NCI-H1092 treated with DMSO at 0.1 percent for 48 hours (cell line): ENCODE measurements around the gene GARIN5A.
"Not testable (repeated sequence)": the region's sequence is repeated elsewhere in the genome, so short reads cannot be mapped to it uniquely, and the experiment has no call there.

Experiments
- DNase-seq: peaks from one replicate; lab custom pipeline; 2025; lab: John Stamatoyannopoulos, UW

GARIN5A gene

GRCh38 chr19:50464348-50464747, 12.3 kb downstream of the GARIN5A start:
- no peak for DNase-seq

- no peak for DNase-seq
Observed at GRCh38 chr19:50462970-50463369, 13.7 kb downstream of the GARIN5A start.

GRCh38 chr19:50461066-50461875, 15.4 kb downstream of the GARIN5A start:
- peak; percentile 45 for DNase-seq

GRCh38 chr19:50460161-50460765, 16.4 kb downstream of the GARIN5A start:
- no peak for DNase-seq

DNA sequence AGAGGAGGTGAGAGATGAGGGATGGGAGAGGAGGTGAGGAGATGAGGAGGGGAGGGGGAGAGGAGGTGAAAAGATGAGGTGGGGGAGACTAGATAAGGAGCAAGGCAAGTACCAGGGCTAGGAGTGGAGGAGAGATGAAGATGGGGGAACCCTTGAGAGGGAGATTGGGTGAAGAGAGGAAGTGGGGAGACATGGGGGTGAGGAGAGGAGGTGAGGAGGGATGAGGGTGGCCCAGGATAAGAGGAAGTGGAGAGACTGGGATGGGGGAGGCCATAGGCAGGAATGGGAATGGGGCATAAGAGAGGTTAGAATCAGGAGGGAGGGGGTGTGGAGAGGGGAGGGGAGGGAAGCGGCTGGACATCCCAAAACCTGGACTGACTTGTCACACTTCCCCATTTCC, 17.0 kb downstream of the GARIN5A start:
- no peak for DNase-seq

DNA sequence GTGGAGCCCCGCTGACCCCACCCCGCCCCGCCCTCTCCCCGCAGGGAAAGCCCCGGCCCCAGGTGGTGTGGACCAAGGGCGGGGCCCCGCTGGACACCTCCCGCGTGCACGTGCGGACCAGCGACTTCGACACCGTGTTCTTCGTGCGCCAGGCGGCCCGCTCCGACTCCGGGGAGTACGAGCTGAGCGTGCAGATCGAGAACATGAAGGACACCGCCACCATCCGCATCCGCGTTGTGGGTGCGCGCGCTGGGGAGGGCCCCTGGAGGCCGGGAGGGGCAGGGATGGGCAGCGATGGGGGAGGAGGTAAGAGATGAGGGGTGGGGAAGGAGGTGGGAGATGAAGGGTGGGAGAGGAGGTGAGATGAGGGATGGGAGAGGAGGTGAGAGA, 17.6 kb downstream of the GARIN5A start:
- DNase-seq: no peak

DNA sequence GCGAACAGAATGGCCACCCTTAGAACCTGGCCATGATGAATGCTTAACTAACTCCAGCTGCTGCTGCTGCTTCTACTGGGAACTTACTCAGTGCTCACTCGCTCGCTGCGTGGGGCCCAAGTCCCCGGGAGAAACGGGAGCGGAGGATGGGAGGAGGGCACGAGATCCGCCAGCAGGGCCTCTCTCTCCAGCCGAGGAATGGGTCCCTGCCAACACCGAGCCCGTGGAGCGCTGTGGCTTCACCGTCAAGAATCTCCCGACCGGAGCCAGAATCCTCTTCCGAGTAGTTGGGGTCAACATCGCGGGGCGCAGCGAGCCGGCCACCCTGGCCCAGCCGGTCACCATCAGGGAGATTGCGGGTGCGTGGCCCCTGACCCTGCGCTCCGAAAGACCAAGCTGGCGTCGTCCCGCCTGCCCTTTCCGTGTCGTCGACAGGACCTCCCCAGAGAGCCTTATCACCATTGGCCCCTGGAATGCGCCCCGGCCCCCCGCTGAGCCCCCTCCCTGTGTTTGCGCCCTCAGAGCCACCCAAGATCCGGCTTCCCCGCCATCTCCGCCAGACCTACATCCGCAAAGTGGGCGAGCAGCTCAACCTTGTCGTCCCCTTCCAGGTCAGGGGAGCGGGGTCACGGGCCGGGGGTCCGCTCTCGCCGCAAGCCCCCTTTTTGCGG, 18.1 kb downstream of the GARIN5A start:
- no peak for DNase-seq

DNA sequence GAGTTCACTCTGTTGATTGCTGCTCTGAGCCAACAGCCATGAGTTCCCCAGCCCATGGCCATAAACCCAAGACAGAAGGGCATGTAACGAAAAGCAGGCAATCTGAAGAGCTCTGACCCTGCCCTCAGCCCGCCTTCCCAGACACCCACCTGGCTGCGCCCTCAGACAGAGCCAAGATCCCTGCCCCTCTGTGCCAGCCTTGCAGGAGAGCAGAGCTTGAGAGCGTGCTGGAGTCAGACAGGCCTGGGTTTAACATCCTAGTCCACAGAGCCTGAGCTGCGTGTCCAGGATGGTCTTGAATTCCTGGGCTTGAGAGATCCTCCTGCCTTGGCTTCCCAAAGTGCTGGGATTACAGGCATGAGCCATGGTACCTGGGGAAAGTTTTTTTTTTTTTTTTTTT, 19.3 kb downstream of the GARIN5A start:
- no peak for DNase-seq

GRCh38 chr19:50455992-50456391, 20.7 kb downstream of the GARIN5A start:
- no peak for DNase-seq

DNA sequence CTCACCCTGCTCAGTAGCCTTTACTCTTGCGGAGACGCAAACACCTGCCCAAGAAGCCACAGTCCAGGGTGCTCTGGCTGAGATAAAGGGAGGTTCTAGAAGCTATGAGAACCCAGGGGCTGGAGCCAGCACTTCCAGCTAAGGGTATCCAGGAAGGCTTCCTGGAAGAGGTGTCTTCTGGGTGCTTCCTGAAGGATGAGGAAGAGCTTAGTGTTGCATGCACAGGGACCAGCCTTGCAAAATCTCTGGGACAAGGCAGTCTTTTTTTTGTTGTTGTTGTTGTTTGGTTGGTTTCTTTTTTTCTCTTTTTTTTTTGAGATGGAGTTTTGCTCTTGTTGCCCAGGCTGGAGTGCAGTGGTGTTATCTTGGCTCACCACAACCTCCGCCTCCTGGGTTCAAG, 23.4 kb downstream of the GARIN5A start:
- no peak for DNase-seq

- no peak for DNase-seq
Observed at GRCh38 chr19:50451223-50451534, 25.5 kb downstream of the GARIN5A start.

GRCh38 chr19:50450369-50451222, 26.1 kb downstream of the GARIN5A start:
- DNase-seq: no peak

DNA sequence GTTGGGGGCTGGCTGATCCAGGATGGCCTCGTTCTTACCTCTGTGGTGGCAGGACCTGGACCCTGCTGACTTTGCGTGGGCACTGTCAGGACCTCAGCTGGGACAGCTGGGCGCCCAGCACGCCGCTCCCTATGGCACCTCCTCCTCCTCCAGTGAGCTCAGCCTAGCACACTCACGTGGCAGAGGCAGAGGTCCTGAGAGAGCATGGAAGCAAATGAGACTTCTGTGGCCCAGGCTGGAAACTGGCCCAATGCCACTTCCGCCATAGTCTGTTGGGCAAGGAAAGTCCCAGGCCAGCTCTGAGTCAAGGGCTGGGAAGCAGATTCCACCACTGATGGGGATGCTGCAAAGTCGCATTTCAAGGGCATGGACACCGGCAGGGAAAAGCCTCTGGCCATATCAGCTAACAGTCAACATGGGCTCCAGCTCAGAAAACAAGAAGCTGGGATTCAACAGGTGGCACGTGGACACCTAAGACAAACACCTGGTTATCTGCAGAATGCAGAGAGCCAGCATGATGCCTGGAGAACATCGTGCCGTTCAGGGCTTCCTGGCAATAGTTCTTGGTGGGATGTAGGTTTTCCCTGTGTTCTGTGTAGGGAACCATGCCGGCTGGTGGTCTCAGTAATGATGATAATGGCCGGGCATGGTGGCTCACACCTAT, 27.3 kb downstream of the GARIN5A start:
- DNase-seq: no peak

GRCh38 chr19:50447750-50448149, 28.9 kb downstream of the GARIN5A start:
- no peak for DNase-seq

DNA sequence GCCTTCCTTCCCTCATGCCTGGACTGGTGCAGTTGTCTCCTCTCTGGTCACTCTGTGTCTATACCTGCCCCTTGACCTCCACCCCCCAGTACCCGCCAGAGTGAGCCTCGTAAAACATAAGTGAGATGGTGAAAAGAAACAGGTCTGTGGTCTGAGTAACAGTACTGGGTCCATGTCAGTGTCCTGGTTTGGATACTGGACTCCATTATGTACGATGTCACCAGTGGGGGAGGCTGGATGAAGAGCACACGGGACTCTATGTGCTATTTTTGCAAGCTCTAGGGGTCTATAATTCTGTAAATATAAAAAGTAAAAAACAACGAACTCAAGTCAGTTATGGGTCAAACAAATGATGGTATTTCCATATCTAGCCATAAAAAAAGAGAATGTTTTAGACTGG, 29.6 kb downstream of the GARIN5A start:
- DNase-seq: no peak

DNA sequence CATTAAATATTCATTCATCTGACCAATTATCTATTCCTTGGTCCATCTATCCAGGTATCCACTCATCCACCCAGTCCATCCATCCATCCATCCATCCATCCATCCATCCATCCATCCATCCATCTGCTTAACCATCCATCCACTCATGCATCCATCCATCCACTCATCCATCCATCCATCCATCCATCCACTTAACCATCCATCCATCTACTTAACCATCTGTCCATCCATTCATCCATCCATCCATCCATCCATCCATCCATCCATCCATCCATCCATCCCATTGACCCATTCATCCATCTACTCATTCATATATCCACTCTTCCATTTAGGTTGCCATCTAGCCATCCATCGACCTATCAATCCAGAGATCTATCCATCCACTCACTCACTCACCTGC, 32.6 kb downstream of the GARIN5A start:
- DNase-seq: no peak

GRCh38 chr19:50439130-50439529, 37.5 kb downstream of the GARIN5A start:
- DNase-seq: not testable (repeated sequence)

- no peak for DNase-seq
Observed at GRCh38 chr19:50437862-50438449, 38.7 kb downstream of the GARIN5A start.

- no peak for DNase-seq
Observed at GRCh38 chr19:50435627-50436026, 41.0 kb downstream of the GARIN5A start.

- no peak for DNase-seq
Observed at GRCh38 chr19:50435221-50435620, 41.4 kb downstream of the GARIN5A start.

- no peak for DNase-seq
Observed at GRCh38 chr19:50434525-50434924, 42.1 kb downstream of the GARIN5A start.
